ENCODE data around the gene GRPEL2. TPM values are rescaled to one million over a fixed set of nuclear protein-coding genes. Genes with fewer than 3 reads are reported as not detected.

Gene GRPEL2
- total and polyA plus RNA-seq, 2 experiments from 2014 or later: 7.6 to 19.6 TPM

- Histone ChIP-seq H4K20me1 (ENCODE audit: insufficient read depth, poor library complexity, severe bottlenecking) (no peaks in the 10 kb centered on the region), H3K36me3 (replicated peaks; ENCODE audit: insufficient read depth, low read depth) (no peaks in the 10 kb centered on the region), H3K27me3 (no peaks in the 10 kb centered on the region), H3K4me3 (no peak overlapping the region), H3K79me2 (peaks cover 28% of the 10 kb centered on the region), H3K9me3 (ENCODE audit: low read depth) (no peaks in the 10 kb centered on the region), H3K27ac (no peak overlapping the region), H2AFZ (no peak overlapping the region), H3K4me2 (no peak overlapping the region), H3K4me1 (ENCODE audit: insufficient read depth) (no peaks in the 10 kb centered on the region), H3K9me2 (replicated peaks; ENCODE audit: insufficient read depth) (no peaks in the 10 kb centered on the region)
- DNase-seq (ENCODE audit: low spot score): no peak
- TF ChIP-seq EZH2 (IDR thresholded peaks at IDR 0.05; ENCODE audit: borderline replicate concordance) (no peak), EZH2phosphoT487 (IDR thresholded peaks at IDR 0.05; ENCODE audit: low read depth, severe bottlenecking, unreplicated experiment) (no peak)
- 99% methylated on average over 4 of the region's 4 CpGs for WGBS (ENCODE audit: low lambda C conversion rate, missing lambda C conversion rate)
Measured at GRCh38 chr5:149352169-149352568, 6.9 kb downstream of the GRPEL2 start.

DNA sequence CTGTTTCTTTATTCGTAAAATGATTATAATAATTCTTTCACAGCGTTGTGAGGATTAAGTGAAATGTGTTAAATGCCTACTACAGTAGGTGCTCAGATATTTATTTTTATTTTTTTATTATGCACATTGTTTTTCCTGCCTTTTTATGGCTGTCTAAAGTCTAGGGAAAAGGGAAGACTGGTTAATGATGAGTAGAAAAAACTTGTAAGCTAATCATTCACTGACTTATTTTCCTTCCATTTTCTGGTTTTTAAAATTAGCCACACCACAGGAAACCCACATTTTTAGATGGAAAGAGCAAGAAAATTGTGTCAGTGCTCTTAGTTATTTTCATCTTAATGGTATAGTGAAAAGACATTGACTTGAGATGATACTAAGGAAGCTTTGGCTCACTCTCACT lies 8.6 kb downstream of the GRPEL2 start:
- Histone ChIP-seq H3K27ac (no peak overlapping the region), H3K4me2 (no peak overlapping the region), H3K27me3 (no peaks in the 10 kb centered on the region), H3K79me2 (peaks cover 10% of the 10 kb centered on the region), H3K4me3 (no peak overlapping the region), H3K4me1 (ENCODE audit: insufficient read depth) (peaks cover 3% of the 10 kb centered on the region), H4K20me1 (ENCODE audit: insufficient read depth, poor library complexity, severe bottlenecking) (no peaks in the 10 kb centered on the region), H2AFZ (no peak overlapping the region), H3K36me3 (replicated peaks; ENCODE audit: insufficient read depth, low read depth) (no peaks in the 10 kb centered on the region), H3K9me3 (ENCODE audit: low read depth) (no peaks in the 10 kb centered on the region), H3K9me2 (replicated peaks; ENCODE audit: insufficient read depth) (no peaks in the 10 kb centered on the region)
- no peak for TF ChIP-seq EZH2phosphoT487 (IDR thresholded peaks at IDR 0.05; ENCODE audit: low read depth, severe bottlenecking, unreplicated experiment)
- TF ChIP-seq EZH2 (IDR thresholded peaks at IDR 0.05; ENCODE audit: borderline replicate concordance): no peak
- no peak for TF ChIP-seq CTCF (IDR thresholded peaks at IDR 0.05; ENCODE audit: poor library complexity)
- 96% methylated on average over 2 of the region's 2 CpGs for WGBS (ENCODE audit: low lambda C conversion rate, missing lambda C conversion rate)
- no peak for DNase-seq (ENCODE audit: low spot score)

DNA sequence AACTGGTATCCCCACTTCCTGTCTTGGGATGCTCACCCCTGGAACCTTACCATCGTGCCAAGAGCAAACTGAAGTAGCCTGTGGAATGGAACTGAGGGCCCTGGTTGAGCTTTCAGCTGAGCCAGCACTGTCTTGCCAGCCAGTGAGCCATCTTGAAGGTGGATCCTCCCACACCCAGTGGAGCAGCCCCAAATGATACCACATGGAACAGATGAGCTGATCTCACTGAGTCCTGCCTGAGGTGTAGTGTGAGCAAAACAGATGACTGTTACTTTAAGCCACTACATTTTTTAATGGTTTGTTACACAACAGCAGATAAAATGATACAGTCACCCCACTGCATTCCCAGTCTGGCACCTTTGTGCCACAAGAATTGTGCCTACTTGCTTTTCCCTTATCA lies 10.4 kb downstream of the GRPEL2 start:
- H3K4me2 ChIP-seq: no peak overlapping the region
- H3K4me1 ChIP-seq (ENCODE audit: insufficient read depth): peaks cover 3% of the 10 kb centered on the region
- no peak overlapping the region for H3K27ac ChIP-seq
- H3K4me3 ChIP-seq: no peak overlapping the region
- peaks cover 5% of the 10 kb centered on the region for H3K79me2 ChIP-seq
- H3K36me3 ChIP-seq (replicated peaks; ENCODE audit: insufficient read depth, low read depth): no peaks in the 10 kb centered on the region
- TF ChIP-seq CTCF (IDR thresholded peaks at IDR 0.05; ENCODE audit: poor library complexity): no peak
- TF ChIP-seq EZH2phosphoT487 (IDR thresholded peaks at IDR 0.05; ENCODE audit: low read depth, severe bottlenecking, unreplicated experiment): no peak
- TF ChIP-seq EZH2 (IDR thresholded peaks at IDR 0.05; ENCODE audit: borderline replicate concordance): no peak
- H3K9me3 ChIP-seq (ENCODE audit: low read depth): no peaks in the 10 kb centered on the region
- DNase-seq (ENCODE audit: low spot score): no peak
- no peak overlapping the region for H2AFZ ChIP-seq
- H3K9me2 ChIP-seq (replicated peaks; ENCODE audit: insufficient read depth): no peaks in the 10 kb centered on the region
- H3K27me3 ChIP-seq: no peaks in the 10 kb centered on the region
- WGBS (ENCODE audit: low lambda C conversion rate, missing lambda C conversion rate): 100% methylated on average over 1 of the region's 1 CpG
- H4K20me1 ChIP-seq (ENCODE audit: insufficient read depth, poor library complexity, severe bottlenecking): no peaks in the 10 kb centered on the region

GRCh38 chr5:149356391-149356790 lies 11.1 kb downstream of the GRPEL2 start:
- Histone ChIP-seq H3K27ac (no peak overlapping the region), H2AFZ (no peak overlapping the region), H3K36me3 (replicated peaks; ENCODE audit: insufficient read depth, low read depth) (no peaks in the 10 kb centered on the region), H4K20me1 (ENCODE audit: insufficient read depth, poor library complexity, severe bottlenecking) (no peaks in the 10 kb centered on the region), H3K4me3 (no peak overlapping the region), H3K79me2 (peaks cover 5% of the 10 kb centered on the region), H3K4me1 (ENCODE audit: insufficient read depth) (peaks cover 3% of the 10 kb centered on the region), H3K9me3 (ENCODE audit: low read depth) (no peaks in the 10 kb centered on the region), H3K27me3 (no peaks in the 10 kb centered on the region), H3K9me2 (replicated peaks; ENCODE audit: insufficient read depth) (no peaks in the 10 kb centered on the region), H3K4me2 (no peak overlapping the region)
- no peak for DNase-seq (ENCODE audit: low spot score)
- TF ChIP-seq EZH2phosphoT487 (IDR thresholded peaks at IDR 0.05; ENCODE audit: low read depth, severe bottlenecking, unreplicated experiment): no peak
- TF ChIP-seq CTCF (IDR thresholded peaks at IDR 0.05; ENCODE audit: poor library complexity): no peak
- no peak for TF ChIP-seq EZH2 (IDR thresholded peaks at IDR 0.05; ENCODE audit: borderline replicate concordance)
- WGBS (ENCODE audit: low lambda C conversion rate, missing lambda C conversion rate): 98% methylated on average over 8 of the region's 8 CpGs

All from hepatocyte (in vitro differentiated cells).